ENCODE measurements around the gene CCN5.
"Not testable (repeated sequence)": the region's sequence is repeated elsewhere in the genome, so short reads cannot be mapped to it uniquely, and the experiment has no call there.

The CCN5 gene

DNA sequence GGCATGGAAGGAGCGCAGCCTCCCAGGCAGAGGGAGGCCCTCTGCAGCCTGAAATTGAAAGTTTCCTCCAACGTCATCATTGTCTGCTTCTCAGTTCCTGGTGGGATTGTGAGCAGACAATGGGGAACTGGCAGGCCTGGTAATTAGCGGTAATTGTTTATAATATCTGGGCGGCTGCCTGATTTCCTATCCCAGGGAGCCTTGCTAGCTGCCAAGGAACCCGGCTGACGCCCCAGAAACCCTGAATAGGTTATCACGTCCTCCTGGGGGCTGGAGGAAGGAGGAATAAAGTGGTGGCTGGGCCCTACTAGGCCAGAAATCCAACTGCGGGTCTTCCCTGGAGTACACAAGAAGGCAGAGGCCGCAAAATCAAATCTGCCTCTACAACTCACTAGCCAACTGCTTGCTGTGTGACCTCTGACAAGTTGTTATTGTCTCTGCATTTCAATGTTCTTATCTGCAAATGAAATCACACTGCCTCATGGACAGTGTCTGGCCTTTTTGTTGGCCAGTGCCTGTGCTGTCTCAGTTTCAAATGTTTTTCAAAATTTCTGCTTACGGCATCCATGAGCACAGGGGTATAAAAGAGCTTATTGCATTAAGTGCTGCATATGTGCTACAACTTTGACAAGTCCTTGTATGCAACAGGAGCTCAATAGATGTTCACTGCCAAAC is 47.4 kb downstream of the CCN5 start:
- Histone ChIP-seq H3K4me2 (ENCODE audit: low read length) (no peak overlapping the region), H2AFZ (ENCODE audit: low read depth, low read length) (no peak overlapping the region), H3K4me3 (ENCODE audit: low read length) (no peak overlapping the region), H3K27ac (ENCODE audit: low read length) (no peak overlapping the region), H4K20me1 (ENCODE audit: insufficient read depth, low read length) (no peaks in the 10 kb centered on the region), H3K27me3 (ENCODE audit: low read depth, low read length) (peaks cover 47% of the 10 kb centered on the region), H3K9me3 (ENCODE audit: insufficient read depth, low read length) (no peaks in the 10 kb centered on the region), H3K36me3 (replicated peaks; ENCODE audit: low read depth, low read length) (no peaks in the 10 kb centered on the region), H3K4me1 (ENCODE audit: low read length) (no peaks in the 10 kb centered on the region), H3K9ac (ENCODE audit: low read length) (no peak overlapping the region), H3K79me2 (ENCODE audit: low read length) (no peaks in the 10 kb centered on the region)
- no peak for TF ChIP-seq EZH2phosphoT487 (IDR thresholded peaks at IDR 0.05; ENCODE audit: low read depth)
- TF ChIP-seq, protein P1, sequence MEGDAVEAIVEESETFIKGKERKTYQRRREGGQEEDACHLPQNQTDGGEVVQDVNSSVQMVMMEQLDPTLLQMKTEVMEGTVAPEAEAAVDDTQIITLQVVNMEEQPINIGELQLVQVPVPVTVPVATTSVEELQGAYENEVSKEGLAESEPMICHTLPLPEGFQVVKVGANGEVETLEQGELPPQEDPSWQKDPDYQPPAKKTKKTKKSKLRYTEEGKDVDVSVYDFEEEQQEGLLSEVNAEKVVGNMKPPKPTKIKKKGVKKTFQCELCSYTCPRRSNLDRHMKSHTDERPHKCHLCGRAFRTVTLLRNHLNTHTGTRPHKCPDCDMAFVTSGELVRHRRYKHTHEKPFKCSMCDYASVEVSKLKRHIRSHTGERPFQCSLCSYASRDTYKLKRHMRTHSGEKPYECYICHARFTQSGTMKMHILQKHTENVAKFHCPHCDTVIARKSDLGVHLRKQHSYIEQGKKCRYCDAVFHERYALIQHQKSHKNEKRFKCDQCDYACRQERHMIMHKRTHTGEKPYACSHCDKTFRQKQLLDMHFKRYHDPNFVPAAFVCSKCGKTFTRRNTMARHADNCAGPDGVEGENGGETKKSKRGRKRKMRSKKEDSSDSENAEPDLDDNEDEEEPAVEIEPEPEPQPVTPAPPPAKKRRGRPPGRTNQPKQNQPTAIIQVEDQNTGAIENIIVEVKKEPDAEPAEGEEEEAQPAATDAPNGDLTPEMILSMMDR (IDR thresholded peaks at IDR 0.05; ENCODE audit: low read depth, low read length): no peak

DNA sequence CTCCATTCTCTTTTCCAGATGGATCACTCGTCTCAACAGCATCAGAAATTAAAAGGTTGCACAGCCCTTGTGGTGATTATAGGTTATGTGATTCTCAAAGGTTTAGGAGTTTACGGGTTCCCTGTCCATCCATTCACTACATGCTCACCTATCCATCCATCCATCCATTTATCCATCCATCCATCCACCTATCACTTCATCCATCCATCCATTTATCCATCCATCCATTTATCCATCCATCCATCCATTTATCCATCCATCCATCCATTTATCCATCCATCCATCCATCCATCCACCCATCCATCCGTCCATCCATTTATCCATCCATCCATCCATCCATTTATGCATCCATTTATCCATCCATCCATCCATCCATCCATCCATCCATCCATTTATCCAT is 48.6 kb downstream of the CCN5 start:
- not testable (repeated sequence) for H3K36me3 ChIP-seq (replicated peaks; ENCODE audit: low read depth, low read length); H3K4me3 ChIP-seq (ENCODE audit: low read length); H3K4me2 ChIP-seq (ENCODE audit: low read length); H3K79me2 ChIP-seq (ENCODE audit: low read length); H3K27ac ChIP-seq (ENCODE audit: low read length); H2AFZ ChIP-seq (ENCODE audit: low read depth, low read length); H3K9ac ChIP-seq (ENCODE audit: low read length); H4K20me1 ChIP-seq (ENCODE audit: insufficient read depth, low read length); H3K4me1 ChIP-seq (ENCODE audit: low read length); H3K9me3 ChIP-seq (ENCODE audit: insufficient read depth, low read length)
- H3K27me3 ChIP-seq (ENCODE audit: low read depth, low read length): peaks cover 59% of the 10 kb centered on the region

DNA sequence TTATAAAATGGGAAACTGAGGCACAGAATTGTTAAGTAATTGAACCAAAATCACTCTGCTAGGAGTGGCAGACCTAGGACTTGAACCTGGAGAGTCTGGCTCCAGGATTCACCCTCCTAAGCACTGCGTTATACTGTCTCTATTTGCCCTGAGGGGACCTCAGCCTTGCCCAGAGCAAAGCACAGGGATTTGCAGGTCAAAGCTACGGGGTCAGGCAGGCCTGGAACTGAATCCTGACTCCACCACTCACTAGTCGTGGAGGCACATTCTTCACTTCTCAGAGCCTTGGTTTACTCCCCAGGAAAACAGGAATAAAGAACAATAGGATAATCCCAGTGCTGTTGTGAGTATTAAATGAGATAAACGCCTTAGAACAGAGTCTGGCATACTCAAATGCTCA is 49.9 kb downstream of the CCN5 start:
- Histone ChIP-seq H3K4me3 (ENCODE audit: low read length) (no peak overlapping the region), H3K4me1 (ENCODE audit: low read length) (no peaks in the 10 kb centered on the region), H2AFZ (ENCODE audit: low read depth, low read length) (no peak overlapping the region), H3K4me2 (ENCODE audit: low read length) (no peak overlapping the region), H3K36me3 (replicated peaks; ENCODE audit: low read depth, low read length) (no peaks in the 10 kb centered on the region), H3K27me3 (ENCODE audit: low read depth, low read length) (peaks cover 66% of the 10 kb centered on the region), H3K9me3 (ENCODE audit: insufficient read depth, low read length) (no peaks in the 10 kb centered on the region), H3K79me2 (ENCODE audit: low read length) (no peaks in the 10 kb centered on the region), H3K27ac (ENCODE audit: low read length) (no peak overlapping the region), H4K20me1 (ENCODE audit: insufficient read depth, low read length) (no peaks in the 10 kb centered on the region), H3K9ac (ENCODE audit: low read length) (no peak overlapping the region)
- TF ChIP-seq, protein P1 (IDR thresholded peaks at IDR 0.05; ENCODE audit: low read depth, low read length): no peak
- no peak for TF ChIP-seq EZH2phosphoT487 (IDR thresholded peaks at IDR 0.05; ENCODE audit: low read depth)

DNA sequence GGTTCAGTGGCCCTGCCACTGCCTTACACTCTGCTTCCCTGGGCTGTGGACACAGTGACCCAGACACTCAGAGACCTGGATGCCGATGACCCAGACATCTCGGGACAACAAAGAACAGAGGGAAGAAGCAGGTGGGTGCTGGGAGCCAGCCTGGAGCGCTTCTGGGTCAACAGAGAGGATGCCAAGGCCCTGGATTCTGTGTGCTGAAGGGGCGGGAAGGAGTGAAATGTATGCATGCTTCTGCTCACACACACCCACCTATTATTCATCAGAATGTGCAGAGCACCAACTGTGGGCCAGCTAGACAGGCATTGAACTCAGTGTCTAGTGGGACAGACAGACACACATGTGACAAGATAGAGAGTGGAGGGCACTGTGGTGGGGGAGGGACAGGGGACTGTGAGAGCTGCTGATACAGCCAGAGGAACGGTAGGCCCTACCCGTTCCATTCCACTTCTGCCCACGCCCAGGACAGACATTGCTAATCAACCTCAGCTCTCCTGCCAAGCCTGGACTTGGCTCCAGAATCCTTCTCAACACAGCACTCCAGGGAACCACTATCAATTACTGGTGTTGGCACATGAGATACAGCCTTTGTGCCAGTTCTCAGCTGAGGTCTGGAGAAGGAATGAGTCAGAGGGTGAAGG is 50.7 kb downstream of the CCN5 start:
- TF ChIP-seq, protein P1 (IDR thresholded peaks at IDR 0.05; ENCODE audit: low read depth, low read length): no peak
- TF ChIP-seq EZH2phosphoT487 (IDR thresholded peaks at IDR 0.05; ENCODE audit: low read depth): no peak

More for the DNA sequence above, 50.7 kb downstream of the CCN5 start:
- Histone ChIP-seq H2AFZ (ENCODE audit: low read depth, low read length) (no peak overlapping the region), H3K4me2 (ENCODE audit: low read length) (no peak overlapping the region), H3K36me3 (replicated peaks; ENCODE audit: low read depth, low read length) (no peaks in the 10 kb centered on the region), H3K4me1 (ENCODE audit: low read length) (no peaks in the 10 kb centered on the region), H4K20me1 (ENCODE audit: insufficient read depth, low read length) (no peaks in the 10 kb centered on the region), H3K27me3 (ENCODE audit: low read depth, low read length) (peaks cover 71% of the 10 kb centered on the region), H3K9me3 (ENCODE audit: insufficient read depth, low read length) (no peaks in the 10 kb centered on the region), H3K27ac (ENCODE audit: low read length) (no peak overlapping the region), H3K4me3 (ENCODE audit: low read length) (no peak overlapping the region), H3K9ac (ENCODE audit: low read length) (no peak overlapping the region), H3K79me2 (ENCODE audit: low read length) (no peaks in the 10 kb centered on the region)

All from OCI-LY3 (cell line).